ENCODE results near the gene SEC14L6.
"Not testable (repeated sequence)": the region's sequence is repeated elsewhere in the genome, so short reads cannot be mapped to it uniquely, and the experiment has no call there.

Gene SEC14L6

GRCh38 chr22:30566125-30566524, 19.6 kb upstream of the SEC14L6 start:
- no peak for DNase-seq (ENCODE audit: low spot score)

- DNase-seq (ENCODE audit: low spot score): no peak
These were observed 18.8 kb upstream of the SEC14L6 start for GRCh38 chr22:30565341-30565740.

- no peak for DNase-seq (ENCODE audit: low spot score)
These were observed 18.2 kb upstream of the SEC14L6 start for GRCh38 chr22:30564761-30565119.

DNA sequence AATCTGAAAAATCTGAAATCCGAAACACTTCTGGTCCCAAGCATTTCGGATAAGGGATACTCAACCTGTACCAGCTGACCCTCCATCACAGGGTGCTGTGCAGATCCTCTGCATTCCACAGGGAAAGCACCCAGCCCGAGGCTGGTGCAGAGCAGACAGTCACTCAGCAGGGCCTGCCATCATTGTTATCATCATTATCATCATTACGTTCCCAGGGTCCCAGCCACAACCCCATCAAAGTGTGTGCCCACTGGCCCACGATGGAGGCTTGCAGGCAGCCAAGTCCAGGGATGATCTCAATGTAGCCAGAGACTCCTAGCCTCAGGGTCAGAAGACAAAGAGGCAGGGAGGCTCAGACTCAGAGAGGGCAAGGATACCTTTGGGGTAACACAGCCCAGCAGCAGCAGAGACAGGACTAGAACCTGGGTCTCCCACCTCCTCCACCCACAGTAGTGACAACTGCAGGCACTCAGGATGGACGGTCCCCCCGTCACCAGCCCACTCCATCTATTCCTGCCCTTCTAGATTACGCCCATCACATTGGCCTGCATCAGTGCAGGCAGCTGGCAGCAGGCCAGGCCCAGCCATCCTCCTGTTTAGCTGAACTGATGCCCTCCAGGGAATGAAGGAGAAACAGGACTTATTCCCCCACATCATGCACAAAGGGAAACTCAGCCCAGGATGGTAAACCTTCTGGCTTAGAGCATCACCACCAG, 17.7 kb upstream of the SEC14L6 start:
- no peak for DNase-seq (ENCODE audit: low spot score)

GRCh38 chr22:30562366-30562765, 15.8 kb upstream of the SEC14L6 start:
- no peak for DNase-seq (ENCODE audit: low spot score)

DNA sequence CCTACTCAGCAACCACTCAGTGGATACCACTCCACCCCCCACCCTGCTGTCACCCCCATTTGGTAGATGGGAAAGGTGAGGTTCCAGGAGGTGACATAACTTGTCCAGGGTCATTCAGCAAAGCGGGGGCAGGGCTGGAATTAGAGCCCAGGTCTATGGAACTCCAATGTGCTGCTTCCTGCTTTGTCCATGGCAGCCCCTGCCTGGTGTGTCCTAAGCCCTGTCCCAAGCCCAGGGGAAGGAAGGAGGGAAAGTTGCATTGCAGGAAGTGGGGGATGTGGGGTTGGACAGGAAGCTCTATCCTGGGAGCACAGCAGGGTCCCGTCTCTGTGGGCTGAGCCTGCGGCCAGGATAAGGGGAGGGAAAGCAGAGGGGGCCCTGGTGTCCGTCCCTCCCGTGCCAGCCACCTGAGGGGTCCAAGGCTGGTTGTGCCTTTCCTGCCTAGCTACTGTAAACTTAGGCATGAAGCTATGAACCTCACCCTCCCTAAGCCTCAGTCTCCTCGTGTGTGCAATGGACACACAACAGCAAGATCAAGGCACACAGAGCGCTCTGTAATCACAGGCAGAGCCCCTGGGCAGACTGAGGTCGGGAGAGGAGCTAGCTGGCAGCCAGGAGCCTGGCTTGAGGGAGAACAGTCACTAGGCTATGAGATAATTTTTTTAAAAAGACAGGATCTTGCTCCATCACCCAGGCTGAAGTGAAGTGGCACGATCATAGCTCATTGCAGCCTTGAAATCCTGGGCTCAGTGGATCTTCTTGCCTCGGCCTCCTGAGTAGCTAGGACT, 15.1 kb upstream of the SEC14L6 start:
- DNase-seq (ENCODE audit: low spot score): no peak

DNA sequence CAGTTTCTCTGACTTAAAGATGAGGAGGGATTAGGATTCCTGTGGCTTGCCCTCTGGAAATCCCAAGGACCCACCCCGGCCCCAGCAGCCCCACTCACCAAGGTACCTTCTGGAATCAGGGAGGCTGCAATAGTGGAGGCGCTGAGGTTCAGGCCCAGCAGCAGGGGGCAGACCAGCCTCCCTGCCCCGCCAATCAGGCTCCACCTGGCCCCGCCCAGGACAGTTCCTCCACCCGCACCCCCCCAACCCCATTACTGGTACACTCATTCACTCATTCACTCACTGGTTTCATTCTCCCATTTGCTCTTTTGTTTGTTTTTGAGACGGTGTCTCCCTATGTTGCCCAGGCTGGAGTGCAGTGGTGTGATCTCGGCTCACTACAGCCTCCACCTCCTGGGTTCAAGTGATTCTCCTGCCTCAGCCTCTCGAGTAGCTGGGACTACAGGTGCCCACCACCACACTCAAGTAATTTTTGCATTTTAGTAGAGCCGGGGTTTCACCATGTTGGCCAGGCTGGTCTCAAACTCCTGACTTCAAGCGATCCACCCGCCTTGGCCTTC, 14.2 kb upstream of the SEC14L6 start:
- not testable (repeated sequence) for DNase-seq (ENCODE audit: low spot score)

GRCh38 chr22:30559889-30560288, 13.3 kb upstream of the SEC14L6 start:
- no peak for DNase-seq (ENCODE audit: low spot score)

GRCh38 chr22:30557243-30557642, 10.7 kb upstream of the SEC14L6 start:
- no peak for DNase-seq (ENCODE audit: low spot score)

DNA sequence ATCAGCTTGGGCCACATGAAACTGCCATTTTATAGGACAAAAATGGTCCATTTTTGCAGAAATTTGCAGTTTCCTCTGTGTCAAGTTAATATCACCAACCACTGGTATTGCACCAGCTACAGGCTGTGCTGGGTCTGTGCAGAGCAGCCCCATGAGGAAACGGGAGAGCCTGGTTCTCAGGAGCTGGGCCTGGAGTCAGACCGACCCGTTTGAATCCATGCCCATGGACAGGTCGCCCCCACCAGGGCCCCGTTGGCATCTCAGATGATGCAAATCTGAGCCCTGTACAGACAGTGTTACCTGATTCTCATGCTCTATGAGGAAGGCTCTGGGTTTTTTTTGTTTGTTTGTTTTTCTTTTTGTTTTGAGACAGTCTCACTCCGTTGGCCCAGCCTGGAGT, 9.8 kb upstream of the SEC14L6 start:
- DNase-seq (ENCODE audit: low spot score): no peak

- DNase-seq (ENCODE audit: low spot score): no peak
These were observed 9.0 kb upstream of the SEC14L6 start for GRCh38 chr22:30555282-30556210.

GRCh38 chr22:30553971-30554370, 7.4 kb upstream of the SEC14L6 start:
- no peak for DNase-seq (ENCODE audit: low spot score)

DNA sequence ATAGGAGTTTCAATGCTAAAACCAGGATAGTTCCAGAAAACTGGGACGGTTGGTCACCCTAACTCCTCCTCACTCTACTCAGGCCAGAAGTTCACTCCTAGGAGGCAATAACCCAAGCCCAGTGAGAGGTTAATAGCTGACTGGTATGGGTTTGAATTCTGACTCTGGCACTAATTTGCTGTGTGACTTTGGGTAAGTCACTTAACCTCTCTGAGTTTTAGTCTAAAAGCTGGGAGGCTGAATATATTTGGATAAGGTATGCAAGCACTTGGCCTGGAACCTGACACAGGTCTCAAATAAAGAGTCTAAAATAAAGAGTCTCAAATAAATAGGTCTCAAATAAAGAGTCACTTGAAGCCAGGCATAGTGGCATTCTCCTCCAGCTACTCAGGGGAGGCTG, 6.2 kb upstream of the SEC14L6 start:
- DNase-seq (ENCODE audit: low spot score): no peak

GRCh38 chr22:30551813-30552212, 5.3 kb upstream of the SEC14L6 start:
- not testable (repeated sequence) for DNase-seq (ENCODE audit: low spot score)

DNA sequence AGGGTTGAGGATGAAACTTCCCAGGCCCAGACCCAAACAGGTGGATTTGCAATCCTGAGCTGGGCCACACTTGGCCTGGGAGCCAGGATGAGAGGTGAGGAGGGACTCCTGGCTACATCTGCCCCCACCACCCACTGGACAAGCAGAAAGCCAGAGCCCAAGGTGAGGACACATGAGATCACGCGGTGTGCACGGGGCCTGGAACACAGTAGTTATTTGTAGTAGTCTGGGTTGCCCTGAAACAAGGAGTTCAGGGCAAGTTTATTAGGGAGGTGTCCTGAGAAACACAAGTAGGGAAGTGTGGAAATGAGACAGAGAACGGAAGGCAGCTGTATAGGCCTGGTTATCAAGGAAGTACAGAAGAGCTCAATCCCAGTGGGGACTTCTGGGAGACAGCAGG, 647 bp upstream of the SEC14L6 start:
- no peak for DNase-seq (ENCODE audit: low spot score)

- DNase-seq (ENCODE audit: low spot score): no peak
These were observed 3.7 kb downstream of the SEC14L6 start for GRCh38 chr22:30542811-30543188.

- DNase-seq (ENCODE audit: low spot score): peak; percentile 76
These were observed 4.4 kb downstream of the SEC14L6 start for GRCh38 chr22:30541961-30542810.

DNA sequence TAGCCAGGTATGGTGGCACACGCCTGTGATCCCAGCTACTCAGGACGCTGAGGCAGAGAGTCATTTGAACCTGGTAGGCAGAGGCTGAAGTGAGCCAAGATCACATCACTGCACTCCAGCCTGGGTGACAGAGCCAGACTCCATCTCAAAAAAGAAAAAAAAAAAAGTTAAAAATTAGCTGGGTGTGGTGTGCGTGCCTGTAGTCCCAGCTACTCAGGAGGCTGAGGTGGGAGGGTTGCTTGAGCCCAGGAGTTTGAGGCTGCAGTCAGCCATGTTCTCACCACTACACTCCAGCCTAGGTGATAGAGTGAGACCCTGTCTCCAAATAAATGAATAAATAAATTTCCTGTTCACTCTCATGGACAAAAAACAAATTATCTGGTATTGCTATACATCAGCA, 5.0 kb downstream of the SEC14L6 start:
- DNase-seq (ENCODE audit: low spot score): not testable (repeated sequence)

DNA sequence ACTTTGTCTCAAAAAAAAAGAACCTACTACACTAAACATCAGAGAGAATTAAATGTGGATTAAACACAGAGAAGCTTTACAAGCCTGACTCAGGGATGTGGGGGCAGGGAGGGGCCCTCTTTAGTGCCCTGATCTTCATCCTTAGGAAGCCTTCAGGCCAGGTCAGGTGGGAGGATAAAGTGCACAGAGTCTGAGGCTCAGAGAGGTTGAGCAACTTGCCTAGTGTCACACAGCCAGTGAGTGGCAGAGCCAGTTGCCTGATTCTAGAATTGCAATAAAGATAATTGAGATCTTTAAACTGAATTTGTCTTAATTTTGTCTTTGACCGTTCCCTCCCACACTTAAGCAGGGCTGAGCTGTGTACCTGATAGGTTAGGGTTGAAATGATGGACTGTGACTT, 7.2 kb downstream of the SEC14L6 start:
- no peak for DNase-seq (ENCODE audit: low spot score)

- DNase-seq (ENCODE audit: low spot score): no peak
These were observed 8.3 kb downstream of the SEC14L6 start for GRCh38 chr22:30538280-30538679.

DNA sequence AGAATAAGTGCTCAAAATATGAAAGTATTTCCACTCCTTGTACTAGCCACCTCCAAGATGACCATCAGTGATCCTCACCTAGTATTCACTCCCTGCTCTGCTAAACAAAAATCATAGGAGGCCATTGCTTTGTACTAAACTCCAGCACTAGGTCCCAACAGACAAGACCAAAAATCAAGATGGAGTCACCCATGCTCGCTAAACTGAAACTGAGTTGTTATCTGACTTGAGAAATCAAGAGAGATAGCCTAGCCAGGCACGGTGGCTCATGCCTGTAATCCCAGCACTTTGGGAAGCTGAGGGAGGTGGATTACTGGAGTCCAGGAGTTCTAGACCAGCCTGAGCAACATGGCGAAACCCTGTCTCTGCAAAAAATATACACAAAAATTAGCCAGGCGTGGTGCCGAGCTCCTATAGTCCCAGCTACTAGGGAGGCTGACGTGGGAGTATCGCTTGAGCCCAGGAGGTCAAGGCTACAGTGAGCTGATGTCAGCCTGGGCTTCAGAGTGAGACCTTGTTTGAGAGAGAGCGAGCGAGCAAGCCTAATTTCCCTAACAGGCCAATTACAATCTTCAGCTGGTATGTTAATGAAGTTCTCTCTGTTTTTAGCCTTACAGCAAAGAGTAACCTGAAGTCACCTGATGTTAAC, 9.3 kb downstream of the SEC14L6 start:
- DNase-seq (ENCODE audit: low spot score): no peak

Data from ecto neural progenitor cell (in vitro differentiated cells).